K562 (cell line): ENCODE measurements around the gene MACROD2. TPM values are rescaled to one million over a fixed set of nuclear protein-coding genes. Genes with fewer than 3 reads are reported as not detected.

Experiments
- ATAC-seq: fragments of 200-7000 bp; cut with Tn5 transposase; 3 replicates; pipeline ENCODE4 v1.9.1; 2020; ENCODE audit warnings: moderate library complexity
- BruUV-seq: library from RNA; stranded (reverse); fragments of 400-500 nt; replicated peaks from 2 replicates; lab custom pipeline; 2021; lab: Mats Ljungman, UMichigan
- CTCF ChIA-PET: fragments of 300-600 bp; formaldehyde crosslinking; extraction: SDS; loops from one replicate; lab custom pipeline; 2021; ENCODE audit warnings: low intra/inter-chr PET ratio; lab: Yijun Ruan, JAX
- POLR2A ChIA-PET: fragments of 300-600, 350-650 bp; sonication (Branson Sonifier 250); formaldehyde crosslinking; extraction: SDS; loops from one replicate; lab custom pipeline; 2021; ENCODE audit warnings: antibody characterized with exemption, inconsistent platforms; lab: Yijun Ruan, JAX
- DNase-seq, 4 experiments: peaks; one replicate each; pipeline versions ENCODE4 v3.0.0 to v3.0.0-alpha.2; 2011 to 2018; ENCODE audit warnings: low spot score in 3 of 4, mixed read lengths in 3 of 4; ENCODE audit errors: extremely low read depth in 1 of 4
- FAIRE-seq: peaks from 2 replicates; lab custom pipeline; 2011; peaks lifted over from hg19 to GRCh38; lab: Jason Lieb, UNC
- H2AFZ ChIP-seq: 2 replicates; pipeline ENCODE4 v1.6.0; 2011; ENCODE audit warnings: low read depth, low read length, control low read depth, inconsistent platforms
- H3K27ac ChIP-seq: fragments of 200-600 bp; 3 replicates; pipeline ENCODE4 v1.8.0; 2011; ENCODE audit warnings: low read depth, mild to moderate bottlenecking, control low read depth, inconsistent platforms, low read length, moderate library complexity, mixed read lengths; ENCODE audit errors: extremely low read depth
- H3K27me3 ChIP-seq, 2 experiments: fragments of 300-600 bp in 1 of 2; 2 replicates in 1 of 2; 3 replicates in 1 of 2; pipeline versions ENCODE4 v1.6.0 to v1.8.0; 2011; ENCODE audit warnings: inconsistent platforms in 2 of 2, low read length in 2 of 2, mild to moderate bottlenecking in 1 of 2, mixed read lengths in 1 of 2, moderate library complexity in 1 of 2; ENCODE audit not compliant: control insufficient read depth in 2 of 2, insufficient read depth in 2 of 2
- H3K36me3 ChIP-seq: fragments of 300-600 bp; 3 replicates; pipeline ENCODE4 v1.8.0; 2011; ENCODE audit warnings: mild to moderate bottlenecking, low read length, inconsistent platforms; ENCODE audit not compliant: control insufficient read depth, insufficient read depth
- H3K4me1 ChIP-seq, 2 experiments: fragments of 200-600 bp in 1 of 2; replicated peaks in 1 of 2; 2 replicates in 1 of 2; 3 replicates in 1 of 2; pipeline versions ENCODE4 v1.5.1 to v1.8.0; 2011; ENCODE audit warnings: inconsistent platforms in 2 of 2, low read length in 2 of 2, mild to moderate bottlenecking in 1 of 2, mixed read lengths in 1 of 2, moderate library complexity in 1 of 2; ENCODE audit not compliant: control insufficient read depth in 2 of 2, insufficient read depth in 2 of 2
- H3K4me2 ChIP-seq: 2 replicates; pipeline ENCODE4 v1.6.1; 2011; ENCODE audit warnings: low read length, control low read depth, inconsistent platforms, mixed read lengths; ENCODE audit not compliant: insufficient read depth
- H3K4me3 ChIP-seq: fragments of 200-600 bp; sonication (generic), shearing (Covaris generic); 2 replicates; pipeline ENCODE4 v1.5.1; 2016; ENCODE audit warnings: control low read depth, inconsistent platforms
- H3K79me2 ChIP-seq: fragments of 200-600 bp; 3 replicates; pipeline ENCODE4 v1.8.0; 2011; ENCODE audit warnings: low read length, inconsistent platforms; ENCODE audit not compliant: control insufficient read depth, insufficient read depth
- H3K9ac ChIP-seq, 2 experiments: 2 replicates each; pipeline versions ENCODE4 v1.6.0 to v1.6.1; 2011; ENCODE audit warnings: low read depth in 2 of 2, low read length in 2 of 2, control low read depth in 1 of 2, inconsistent platforms in 1 of 2, mild to moderate bottlenecking in 1 of 2, mixed read lengths in 1 of 2; ENCODE audit not compliant: insufficient read depth in 1 of 2
- H3K9me1 ChIP-seq: one replicate; pipeline ENCODE4 v1.6.0; 2011; ENCODE audit warnings: inconsistent platforms, mild to moderate bottlenecking, low read length, moderate library complexity; ENCODE audit not compliant: control insufficient read depth, insufficient read depth
- H3K9me3 ChIP-seq: replicated peaks from 2 replicates; pipeline ENCODE4 v1.5.1; 2011; ENCODE audit warnings: low read depth, low read length, inconsistent platforms; ENCODE audit not compliant: control insufficient read depth, insufficient read depth
- H4K20me1 ChIP-seq: replicated peaks from 2 replicates; pipeline ENCODE4 v1.6.1; 2011; ENCODE audit warnings: low read length, inconsistent platforms, mixed read lengths; ENCODE audit not compliant: control insufficient read depth, insufficient read depth
- GATAD2A ChIP-seq: fragments of 450-650 bp; IDR thresholded peaks from 2 replicates; pipeline ENCODE4 v1.6.1; 2017
- HMGXB4 ChIP-seq: sonication (generic); formaldehyde crosslinking; IDR thresholded peaks from 2 replicates; pipeline ENCODE4 v1.8.1; 2023; ENCODE audit warnings: mild to moderate bottlenecking, missing genetic modification reagents
- KHSRP ChIP-seq: fragments of 450-650 bp; IDR thresholded peaks from 2 replicates; pipeline ENCODE4 v1.6.1; 2017
- KLF13 ChIP-seq: fragments of 450-650 bp; IDR thresholded peaks from 2 replicates; pipeline ENCODE4 v1.6.1; 2016; ENCODE audit warnings: missing genetic modification characterization, low read depth, mild to moderate bottlenecking, missing compliant biosample characterization, moderate library complexity, borderline replicate concordance
- MYNN ChIP-seq, 2 experiments: sonication (generic); formaldehyde crosslinking in 1 of 2; IDR thresholded peaks; 2 replicates each; pipeline versions ENCODE4 v1.5.0 to v1.6.1; 2016 to 2020; ENCODE audit warnings: antibody characterized with exemption in 1 of 2, missing genetic modification reagents in 1 of 2
- NCOA2 ChIP-seq, 2 experiments: fragments of 450-650 bp; IDR thresholded peaks; 2 replicates each; pipeline ENCODE4 v1.6.1; 2018; ENCODE audit warnings: mild to moderate bottlenecking in 2 of 2, moderate library complexity in 1 of 2; ENCODE audit not compliant: partially characterized antibody in 2 of 2
- NONO ChIP-seq, 2 experiments: fragments of 200-400 bp in 1 of 2; fragments of 450-650 bp in 1 of 2; formaldehyde crosslinking in 1 of 2; IDR thresholded peaks; 2 replicates each; pipeline ENCODE4 v1.6.1; 2017; ENCODE audit warnings: low read depth in 2 of 2, mild to moderate bottlenecking in 2 of 2, moderate library complexity in 2 of 2, low read length in 1 of 2
- PHTF2 ChIP-seq: fragments of 250-450 bp; sonication (Bioruptor Pico); IDR thresholded peaks from 2 replicates; pipeline ENCODE4 v1.5.0; 2021; ENCODE audit warnings: mild to moderate bottlenecking
- PURB ChIP-seq: sonication (generic); formaldehyde crosslinking; IDR thresholded peaks from 2 replicates; pipeline ENCODE4 v1.9.0; 2021; ENCODE audit warnings: low read depth, mild to moderate bottlenecking, missing genetic modification reagents
- SNIP1 ChIP-seq: fragments of 450-650 bp; IDR thresholded peaks from 2 replicates; pipeline ENCODE4 v1.7.1; 2017; ENCODE audit warnings: low read depth, mild to moderate bottlenecking
- TAF7 ChIP-seq: fragments of 450-650 bp; IDR thresholded peaks from 2 replicates; pipeline ENCODE4 v1.6.1; 2016; ENCODE audit warnings: missing genetic modification characterization, missing compliant biosample characterization
- TSC22D4 ChIP-seq: fragments of 450-650 bp; IDR thresholded peaks from 2 replicates; pipeline ENCODE4 v1.6.1; 2016; ENCODE audit warnings: missing genetic modification characterization, missing biosample characterization, control low read depth
- ZBTB17 ChIP-seq: fragments of 450-650 bp; formaldehyde crosslinking; IDR thresholded peaks from 2 replicates; pipeline ENCODE4 v1.4.0; 2020; ENCODE audit warnings: mild to moderate bottlenecking
- ZNF398 ChIP-seq: fragments of 250-450 bp; sonication (Bioruptor Pico); IDR thresholded peaks from 2 replicates; pipeline ENCODE4 v1.8.0; 2021; ENCODE audit warnings: moderate library complexity, mild to moderate bottlenecking, inconsistent platforms
- ZNF589 ChIP-seq: fragments of 200-800 bp; sonication (Bioruptor generic); IDR thresholded peaks from 2 replicates; pipeline ENCODE4 v1.6.1; 2016; ENCODE audit warnings: low read depth, missing genetic modification characterization, missing compliant biosample characterization
- WGBS: fragments of 100-300 bp; shearing (Covaris generic); methylation state at CpG from one replicate; pipeline ENCODE4 v1.1.6; 2016; ENCODE audit warnings: low coverage, mixed read lengths; ENCODE audit not compliant: insufficient coverage; ENCODE audit errors: missing lambda C conversion rate; 5-methylcytosine and 5-hydroxymethylcytosine counted together
- in situ Hi-C: fragments of 300-500 bp; cut with MboI; formaldehyde crosslinking; loops from 4 replicates; pipeline ENCODE4 v1.15.0; 2018; ENCODE audit warnings: inconsistent platforms, mixed read lengths
- intact Hi-C: fragments of 100-400 bp; cut with micrococcal nuclease; formaldehyde crosslinking; loops from 2 replicates; pipeline ENCODE4 v1.14.2; 2022
- polyA plus RNA-seq, 8 experiments: library from polyadenylated mRNA; depleted of rRNA in 4 of 8; stranded (reverse) in 5 of 8; unstranded in 3 of 8; fragments of >200 nt; fragmentation: Nextera tagmentation in 2 of 8; fragmentation: Illumina TruSeq in 1 of 8; extraction: Ambion mirVana in 2 of 8; extraction: Trizol in 1 of 8; gene quantifications; 2 replicates each; pipeline versions ENCODE4 v1.2.1 to v1.2.3, GENCODE V29; 2011 to 2014; ENCODE audit warnings: inconsistent platforms in 1 of 8, missing spikeins in 1 of 8
- total RNA-seq, 7 experiments: library from RNA; depleted of rRNA in 6 of 7; stranded (reverse); fragments of >200 nt in 6 of 7; fragmentation: Illumina TruSeq in 2 of 7; extraction: Trizol in 2 of 7; gene quantifications; 2 replicates each; pipeline versions ENCODE4 v1.2.1 to v1.2.3, GENCODE V29; 2011 to 2021; ENCODE audit warnings: low replicate concordance in 1 of 7

Gene MACROD2
- total and polyA plus RNA-seq, 9 of the 15 experiments (the other 6 are each of a cell fraction or from before 2014, with no cell fraction given) = not detected

DNA sequence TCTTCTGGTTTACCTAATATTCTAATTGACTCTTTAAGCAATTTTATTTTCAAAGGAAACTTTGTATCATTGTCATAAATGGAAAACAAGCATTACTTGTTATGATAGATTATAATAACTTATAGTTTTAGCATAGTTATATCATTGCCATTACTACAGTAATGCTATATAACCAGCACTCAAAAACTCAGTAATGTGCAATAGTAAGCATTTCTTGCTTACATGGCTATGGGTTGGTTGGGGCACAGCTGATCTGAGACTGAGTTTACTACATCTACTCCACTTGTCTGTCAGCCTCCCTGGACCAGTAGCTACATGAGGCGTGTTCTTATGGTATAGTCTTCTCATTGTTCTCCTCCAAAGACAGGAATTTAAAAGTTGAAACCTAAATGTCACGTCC is 1427.7 kb downstream of the MACROD2 start:
- POLR2A ChIA-PET = no interaction called here
- no peaks in the 10 kb centered on the region for H3K27me3 ChIP-seq
- no peak overlapping the region for H3K4me3 ChIP-seq
- 0% methylated on average over 1 of the region's 2 CpGs for WGBS
- CTCF ChIA-PET = no interaction called here
- TF ChIP-seq PURB (CRISPR knock-in tag) (no peak), KHSRP (no peak), ZNF589 (CRISPR knock-in tag) (no peak), GATAD2A (no peak), TAF7 (tag) (no peak), MYNN (IDR thresholded peaks at IDR 0.05) (no peak), MYNN (CRISPR knock-in tag; IDR thresholded peaks at IDR 0.05) (no peak)
- no peaks in the 10 kb centered on the region for H3K9me1 ChIP-seq
- DNase-seq = no peak
- FAIRE-seq = no peak
- no peaks in the 10 kb centered on the region for H3K4me1 ChIP-seq
- no peak overlapping the region for H3K4me2 ChIP-seq
- no peak overlapping the region for H3K9ac ChIP-seq
- intact Hi-C loops = no loop called here
- no peak overlapping the region for H3K27ac ChIP-seq
- H3K9me3 ChIP-seq = no peaks in the 10 kb centered on the region
- in situ Hi-C loops = no loop called here
- H2AFZ ChIP-seq = no peak overlapping the region
- ATAC-seq = no peak
- H3K79me2 ChIP-seq = no peaks in the 10 kb centered on the region
- H4K20me1 ChIP-seq = no peaks in the 10 kb centered on the region
- no TSS peak for BruUV-seq
- no peaks in the 10 kb centered on the region for H3K36me3 ChIP-seq

DNA sequence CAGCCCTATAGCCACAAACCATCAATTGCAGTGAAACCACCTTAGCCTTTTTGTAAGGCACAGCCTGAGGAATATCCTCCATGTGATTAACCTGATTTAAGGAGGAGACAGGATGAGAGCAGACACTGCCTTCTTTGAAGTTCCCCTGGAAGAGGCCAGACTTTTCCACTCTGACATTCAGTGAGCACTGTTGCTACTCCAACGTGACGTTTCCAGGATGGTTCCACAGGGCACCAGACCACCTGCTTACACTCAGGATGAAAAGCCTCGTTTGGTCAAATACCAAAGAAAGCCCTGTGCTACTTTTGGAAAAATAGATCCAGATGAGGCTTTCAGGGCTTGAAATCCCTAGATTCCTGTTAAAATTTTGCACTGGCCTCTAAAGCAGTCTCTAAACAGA is 1444.2 kb downstream of the MACROD2 start:
- POLR2A ChIA-PET = no interaction called here
- Histone ChIP-seq H3K9ac (no peak overlapping the region), H3K9me1 (no peaks in the 10 kb centered on the region), H3K79me2 (no peaks in the 10 kb centered on the region), H3K4me1 (no peaks in the 10 kb centered on the region), H3K36me3 (no peaks in the 10 kb centered on the region), H3K4me3 (no peak overlapping the region), H3K9me3 (no peaks in the 10 kb centered on the region), H3K27ac (no peak overlapping the region), H3K27me3 (no peaks in the 10 kb centered on the region), H3K4me2 (no peak overlapping the region), H2AFZ (no peak overlapping the region), H4K20me1 (no peaks in the 10 kb centered on the region)
- intact Hi-C loops = no loop called here
- CTCF ChIA-PET = no interaction called here
- in situ Hi-C loops = no loop called here
- FAIRE-seq (no peak), DNase-seq (no peak), ATAC-seq (no peak)
- TF ChIP-seq TSC22D4 (tag) = no peak
- TF ChIP-seq NCOA2 (IDR thresholded peaks at IDR 0.05; ENCODE audit: partially characterized antibody in 2 of 2) = no peak
- no peak for TF ChIP-seq HMGXB4 (CRISPR knock-in tag)
- TF ChIP-seq NONO (IDR thresholded peaks at IDR 0.05; ENCODE audit: low read depth in 2 of 2, low read length in 1 of 2) = no peak
- TF ChIP-seq ZBTB17 (CRISPR knock-in tag) = no peak
- TF ChIP-seq ZNF398 (CRISPR knock-in tag) = no peak
- no peak for TF ChIP-seq SNIP1
- TF ChIP-seq PHTF2 (CRISPR knock-in tag) = no peak
- TF ChIP-seq KLF13 (tag) = no peak
- 0% methylated on average over 3 of the region's 3 CpGs for WGBS
- no TSS peak for BruUV-seq
